ENCODE data around the gene VPS8. TPM values are rescaled to one million over a fixed set of nuclear protein-coding genes. Genes with fewer than 3 reads are reported as not detected.

Gene VPS8
- total and polyA plus RNA-seq, 8 donors, result 41.5 to 114 (median 51.3) TPM

- Histone ChIP-seq H3K4me1 (peaks cover 0 to 8% of the 10 kb centered on the region in 2 donors), H3K4me3 (no peak overlapping the region), H3K27ac (no peak overlapping the region), H3K9me3 (no peaks in the 10 kb centered on the region), H3K36me3 (no peaks in the 10 kb centered on the region), H3K27me3 (peaks cover 0 to 18% of the 10 kb centered on the region in 2 donors)
- intact Hi-C loops (cut with DNase I), result no loop called here
- DNase-seq (no peak), ATAC-seq (no peak)
- TF ChIP-seq, protein P1, sequence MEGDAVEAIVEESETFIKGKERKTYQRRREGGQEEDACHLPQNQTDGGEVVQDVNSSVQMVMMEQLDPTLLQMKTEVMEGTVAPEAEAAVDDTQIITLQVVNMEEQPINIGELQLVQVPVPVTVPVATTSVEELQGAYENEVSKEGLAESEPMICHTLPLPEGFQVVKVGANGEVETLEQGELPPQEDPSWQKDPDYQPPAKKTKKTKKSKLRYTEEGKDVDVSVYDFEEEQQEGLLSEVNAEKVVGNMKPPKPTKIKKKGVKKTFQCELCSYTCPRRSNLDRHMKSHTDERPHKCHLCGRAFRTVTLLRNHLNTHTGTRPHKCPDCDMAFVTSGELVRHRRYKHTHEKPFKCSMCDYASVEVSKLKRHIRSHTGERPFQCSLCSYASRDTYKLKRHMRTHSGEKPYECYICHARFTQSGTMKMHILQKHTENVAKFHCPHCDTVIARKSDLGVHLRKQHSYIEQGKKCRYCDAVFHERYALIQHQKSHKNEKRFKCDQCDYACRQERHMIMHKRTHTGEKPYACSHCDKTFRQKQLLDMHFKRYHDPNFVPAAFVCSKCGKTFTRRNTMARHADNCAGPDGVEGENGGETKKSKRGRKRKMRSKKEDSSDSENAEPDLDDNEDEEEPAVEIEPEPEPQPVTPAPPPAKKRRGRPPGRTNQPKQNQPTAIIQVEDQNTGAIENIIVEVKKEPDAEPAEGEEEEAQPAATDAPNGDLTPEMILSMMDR (IDR thresholded peaks at IDR 0.05), result no peak
These were observed 13.8 kb upstream of the VPS8 start for GRCh38 chr3:184798120-184798519.

GRCh38 chr3:184800349-184800930 is 11.5 kb upstream of the VPS8 start:
- no peaks in the 10 kb centered on the region for H3K36me3 ChIP-seq
- H3K9me3 ChIP-seq, result no peaks in the 10 kb centered on the region
- intact Hi-C loops (cut with DNase I), result no loop called here
- ATAC-seq, result peak; percentile 22
- H3K4me3 ChIP-seq, result no peak overlapping the region
- H3K27ac ChIP-seq, result no peak overlapping the region
- peaks cover 0 to 22% of the 10 kb centered on the region in 2 donors for H3K4me1 ChIP-seq
- peaks cover 0 to 18% of the 10 kb centered on the region in 2 donors for H3K27me3 ChIP-seq
- DNase-seq, result no peak
- TF ChIP-seq, protein P1 (IDR thresholded peaks at IDR 0.05), result no peak

DNA sequence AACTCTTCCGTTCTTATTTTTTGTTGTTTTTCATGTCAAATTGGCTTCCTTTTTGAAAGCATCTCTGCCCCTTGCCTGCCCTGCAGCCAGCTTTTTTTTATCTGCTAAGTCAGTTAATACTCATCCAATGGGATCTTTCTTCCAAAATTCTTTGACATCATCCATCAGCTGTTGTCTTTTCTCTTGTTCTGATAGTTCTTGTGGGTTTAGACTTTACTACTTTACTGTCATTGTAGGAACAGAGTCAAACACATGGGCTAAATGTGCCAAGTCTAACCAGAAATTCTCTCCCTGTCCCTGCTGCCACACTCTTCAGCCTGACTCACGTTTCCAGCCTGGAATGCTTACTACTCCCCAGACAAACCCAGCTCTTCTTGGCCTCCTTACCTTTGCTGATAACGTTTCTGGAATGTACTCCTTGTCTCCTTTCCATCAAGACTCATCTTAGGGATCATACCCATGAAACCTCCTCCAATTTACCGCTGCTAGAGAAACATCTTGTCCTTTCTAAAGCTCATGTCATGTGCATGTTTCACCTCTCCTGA is 10.7 kb upstream of the VPS8 start:
- TF ChIP-seq, protein P1 (IDR thresholded peaks at IDR 0.05), result no peak
- no peak overlapping the region for H3K4me3 ChIP-seq
- H3K27ac ChIP-seq, result no peak overlapping the region
- H3K27me3 ChIP-seq, result peaks cover 0 to 18% of the 10 kb centered on the region in 2 donors
- intact Hi-C loops (cut with DNase I), result no loop called here
- no peaks in the 10 kb centered on the region for H3K9me3 ChIP-seq
- no peak for ATAC-seq
- no peak for DNase-seq
- H3K36me3 ChIP-seq, result no peaks in the 10 kb centered on the region
- peaks cover 5 to 26% of the 10 kb centered on the region in 2 donors for H3K4me1 ChIP-seq

GRCh38 chr3:184802150-184802549 is 9.8 kb upstream of the VPS8 start:
- DNase-seq (no peak), ATAC-seq (no peak)
- peaks cover 5 to 27% of the 10 kb centered on the region in 2 donors for H3K4me1 ChIP-seq
- H3K27ac ChIP-seq, result no peak overlapping the region
- intact Hi-C loops (cut with DNase I), result no loop called here
- H3K27me3 ChIP-seq, result peaks cover 0 to 18% of the 10 kb centered on the region in 2 donors
- H3K9me3 ChIP-seq, result no peaks in the 10 kb centered on the region
- TF ChIP-seq, protein P1 (IDR thresholded peaks at IDR 0.05), result no peak
- no peaks in the 10 kb centered on the region for H3K36me3 ChIP-seq
- no peak overlapping the region for H3K4me3 ChIP-seq

DNA sequence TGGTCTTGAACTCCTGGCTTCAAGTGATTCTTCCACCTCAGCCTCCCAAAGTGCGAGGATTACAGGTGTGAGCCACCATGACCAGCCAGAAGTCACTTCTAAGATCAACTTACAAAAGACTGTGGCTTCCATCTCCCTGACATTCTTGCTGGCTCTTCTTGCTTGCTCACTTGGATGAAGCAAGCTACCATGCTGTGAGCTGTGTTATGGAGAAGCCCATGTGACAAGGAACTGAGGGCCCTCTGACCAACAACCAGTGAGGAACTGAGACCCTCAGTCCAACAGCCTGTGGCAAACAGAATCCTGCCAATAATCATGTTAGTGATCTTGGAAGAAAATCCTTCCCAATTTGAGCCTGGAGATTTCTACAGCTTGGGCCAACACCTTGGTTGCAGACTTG is 7.2 kb upstream of the VPS8 start:
- H3K4me1 ChIP-seq, result peaks cover 5 to 27% of the 10 kb centered on the region in 2 donors
- TF ChIP-seq, protein P1 (IDR thresholded peaks at IDR 0.05), result no peak
- ATAC-seq (no peak), DNase-seq (no peak)
- peaks cover 0 to 13% of the 10 kb centered on the region in 2 donors for H3K27me3 ChIP-seq
- no peak overlapping the region for H3K4me3 ChIP-seq
- no peaks in the 10 kb centered on the region for H3K9me3 ChIP-seq
- no peaks in the 10 kb centered on the region for H3K36me3 ChIP-seq
- intact Hi-C loops (cut with DNase I), result no loop called here
- peak overlapping the region; percentile 46 to 91 for H3K27ac ChIP-seq

All from left lung (tissue), 10 donors.